GM19324 (cell line): ENCODE data around the gene SRRT.

Experiments used
- ATAC-seq: cut with Tn5 transposase; IDR thresholded peaks from one replicate; pipeline ENCODE4 v1.9.1; 2021; ENCODE audit warnings: mild to moderate bottlenecking, moderate library complexity; ENCODE audit not compliant: unreplicated experiment, low FRiP score

SRRT gene, protein sequence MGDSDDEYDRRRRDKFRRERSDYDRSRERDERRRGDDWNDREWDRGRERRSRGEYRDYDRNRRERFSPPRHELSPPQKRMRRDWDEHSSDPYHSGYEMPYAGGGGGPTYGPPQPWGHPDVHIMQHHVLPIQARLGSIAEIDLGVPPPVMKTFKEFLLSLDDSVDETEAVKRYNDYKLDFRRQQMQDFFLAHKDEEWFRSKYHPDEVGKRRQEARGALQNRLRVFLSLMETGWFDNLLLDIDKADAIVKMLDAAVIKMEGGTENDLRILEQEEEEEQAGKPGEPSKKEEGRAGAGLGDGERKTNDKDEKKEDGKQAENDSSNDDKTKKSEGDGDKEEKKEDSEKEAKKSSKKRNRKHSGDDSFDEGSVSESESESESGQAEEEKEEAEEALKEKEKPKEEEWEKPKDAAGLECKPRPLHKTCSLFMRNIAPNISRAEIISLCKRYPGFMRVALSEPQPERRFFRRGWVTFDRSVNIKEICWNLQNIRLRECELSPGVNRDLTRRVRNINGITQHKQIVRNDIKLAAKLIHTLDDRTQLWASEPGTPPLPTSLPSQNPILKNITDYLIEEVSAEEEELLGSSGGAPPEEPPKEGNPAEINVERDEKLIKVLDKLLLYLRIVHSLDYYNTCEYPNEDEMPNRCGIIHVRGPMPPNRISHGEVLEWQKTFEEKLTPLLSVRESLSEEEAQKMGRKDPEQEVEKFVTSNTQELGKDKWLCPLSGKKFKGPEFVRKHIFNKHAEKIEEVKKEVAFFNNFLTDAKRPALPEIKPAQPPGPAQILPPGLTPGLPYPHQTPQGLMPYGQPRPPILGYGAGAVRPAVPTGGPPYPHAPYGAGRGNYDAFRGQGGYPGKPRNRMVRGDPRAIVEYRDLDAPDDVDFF

DNA sequence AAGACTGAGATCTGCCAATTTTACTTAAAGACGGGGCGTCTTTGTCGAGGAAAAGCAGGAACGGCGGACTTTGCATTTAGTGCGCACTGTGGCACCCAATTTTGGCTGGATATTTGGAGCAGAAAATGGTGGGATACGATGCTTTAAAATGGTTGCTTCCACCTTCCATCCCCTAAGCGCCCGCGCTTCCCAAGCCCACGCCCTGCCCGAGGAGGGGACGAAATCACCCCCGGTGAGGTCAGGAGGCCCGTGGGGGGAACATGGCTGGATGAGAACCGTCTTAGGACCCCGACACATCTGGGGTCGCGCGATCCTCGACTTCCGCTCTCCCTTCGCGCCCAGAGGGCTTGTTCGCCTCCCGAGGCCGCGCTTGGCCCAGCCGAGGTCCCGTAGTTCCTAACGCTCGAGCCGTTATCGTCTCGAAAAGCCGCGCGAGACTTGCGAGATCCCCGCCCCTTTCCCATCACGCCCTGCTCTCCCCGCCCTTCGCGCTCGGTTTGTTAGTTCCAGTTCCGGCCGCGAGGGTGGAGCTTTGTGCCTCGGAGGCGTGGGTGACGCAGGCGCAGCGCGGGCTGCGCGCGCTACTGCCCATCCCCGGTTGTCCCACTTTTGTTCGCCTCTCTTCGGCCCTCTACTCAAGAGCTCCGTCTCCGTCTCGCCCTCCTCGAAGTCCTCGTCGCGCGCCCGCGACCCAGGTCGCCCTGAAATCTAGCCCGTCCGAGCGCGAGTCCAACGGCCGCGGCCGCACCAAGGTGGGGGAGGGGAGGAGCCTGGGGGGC, at the start of gene SRRT:
TSS of gene SRRT (plus strand) at position 527 of the 779 bp plus-strand sequence. CDS start 488 bp downstream, outside the sequence.
- peak; percentile 95 for ATAC-seq

DNA sequence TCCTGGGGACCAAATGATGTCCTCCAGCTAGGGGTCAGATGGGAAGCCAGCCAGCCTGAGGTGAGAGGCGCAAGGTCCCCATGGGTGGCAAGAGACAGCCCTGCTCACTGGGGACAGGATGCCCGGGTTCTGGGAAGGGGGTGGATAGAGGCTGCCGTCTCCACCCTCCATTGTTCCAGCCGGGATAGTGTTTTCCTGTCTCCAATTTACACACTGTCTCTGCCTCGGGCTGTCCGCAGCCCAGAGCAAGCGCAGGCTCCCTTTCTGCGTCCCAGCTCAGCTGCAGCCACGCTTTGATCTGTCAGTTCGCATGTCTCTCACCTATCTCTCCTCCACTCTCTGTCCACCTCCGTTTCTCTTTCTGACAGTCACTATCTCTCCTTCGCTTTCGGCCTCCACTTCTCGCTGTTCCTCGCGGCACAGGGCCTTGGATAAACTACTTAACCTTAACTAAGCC, 49.7 kb upstream of the SRRT start:
- ATAC-seq, result no peak

DNA sequence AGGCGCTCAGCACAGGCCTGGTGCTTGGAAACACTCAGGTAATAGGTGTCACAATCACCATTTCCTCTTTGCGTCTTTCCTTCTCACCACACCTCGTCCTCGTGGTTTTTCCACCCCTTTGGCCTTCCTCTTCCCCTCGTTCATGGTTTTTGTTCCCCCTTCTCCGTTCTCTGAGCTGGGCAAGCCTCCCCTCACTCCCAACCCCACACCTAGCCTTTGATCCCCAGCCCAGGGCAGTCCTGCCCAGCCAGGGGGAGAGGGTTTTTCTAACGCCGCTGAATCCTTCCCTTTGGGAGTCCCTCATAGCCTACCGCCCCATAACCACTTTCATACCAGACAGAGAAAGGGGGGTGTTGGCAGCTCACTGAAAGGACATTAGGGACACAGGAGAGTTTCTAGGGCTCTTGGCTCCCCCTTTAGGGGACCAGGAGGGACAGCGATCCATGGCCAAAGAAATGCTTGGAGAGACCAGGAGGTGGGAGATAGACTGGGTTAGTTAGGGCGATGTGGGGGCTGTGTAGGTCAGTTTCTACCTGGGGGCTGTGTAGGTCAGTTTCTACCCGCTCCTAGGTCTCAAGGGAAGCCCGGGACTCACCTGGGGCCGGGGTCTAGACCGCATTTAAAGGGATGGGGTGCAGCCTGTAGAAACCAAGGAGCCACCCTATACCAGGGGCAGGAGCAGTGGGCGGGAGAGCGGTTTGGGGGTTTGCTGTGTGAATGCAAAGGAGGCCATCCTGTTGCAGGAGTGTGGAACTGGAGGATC, 49.0 kb upstream of the SRRT start:
- ATAC-seq, result no peak

DNA sequence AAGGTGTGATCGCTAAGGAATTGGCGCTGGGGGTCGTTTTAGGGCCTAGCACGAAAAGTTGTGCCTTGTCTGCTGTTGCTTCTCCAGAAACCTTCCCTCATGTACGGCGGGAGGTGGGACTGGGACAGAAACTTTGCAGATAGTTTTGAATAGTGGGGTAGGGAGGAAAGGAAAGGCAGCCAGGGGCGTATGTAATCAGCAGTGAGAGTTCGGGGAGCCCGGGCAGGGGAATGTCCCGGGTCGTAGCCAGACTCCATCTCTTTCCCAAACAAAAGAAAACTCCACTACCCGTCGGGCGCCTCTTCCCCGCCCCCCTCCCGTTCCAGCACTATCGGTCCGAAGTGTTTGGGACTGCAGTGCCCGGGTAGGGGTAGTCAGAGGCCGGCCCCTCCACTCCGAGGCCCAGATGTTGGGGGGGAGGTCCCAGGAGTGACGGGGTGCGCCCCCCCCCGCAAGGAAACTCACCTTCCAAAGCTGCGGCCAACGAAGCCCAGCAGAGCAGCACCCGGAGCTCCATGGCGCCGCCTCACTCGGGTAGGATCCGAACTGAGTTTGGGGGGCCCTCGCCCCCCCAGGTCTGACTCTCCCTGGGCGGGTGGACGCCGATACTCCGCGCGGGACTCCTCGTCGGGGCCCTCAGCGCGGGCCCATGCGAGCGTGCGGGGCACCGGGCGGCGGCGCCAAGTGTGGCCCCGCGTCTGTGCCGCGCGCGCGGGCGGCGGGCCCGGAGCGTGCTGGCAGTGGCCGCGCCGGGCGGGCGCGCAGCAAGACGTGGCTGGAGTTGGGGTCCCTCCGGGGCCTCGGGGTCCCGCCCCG, 48.2 kb upstream of the SRRT start:
- no peak for ATAC-seq

DNA sequence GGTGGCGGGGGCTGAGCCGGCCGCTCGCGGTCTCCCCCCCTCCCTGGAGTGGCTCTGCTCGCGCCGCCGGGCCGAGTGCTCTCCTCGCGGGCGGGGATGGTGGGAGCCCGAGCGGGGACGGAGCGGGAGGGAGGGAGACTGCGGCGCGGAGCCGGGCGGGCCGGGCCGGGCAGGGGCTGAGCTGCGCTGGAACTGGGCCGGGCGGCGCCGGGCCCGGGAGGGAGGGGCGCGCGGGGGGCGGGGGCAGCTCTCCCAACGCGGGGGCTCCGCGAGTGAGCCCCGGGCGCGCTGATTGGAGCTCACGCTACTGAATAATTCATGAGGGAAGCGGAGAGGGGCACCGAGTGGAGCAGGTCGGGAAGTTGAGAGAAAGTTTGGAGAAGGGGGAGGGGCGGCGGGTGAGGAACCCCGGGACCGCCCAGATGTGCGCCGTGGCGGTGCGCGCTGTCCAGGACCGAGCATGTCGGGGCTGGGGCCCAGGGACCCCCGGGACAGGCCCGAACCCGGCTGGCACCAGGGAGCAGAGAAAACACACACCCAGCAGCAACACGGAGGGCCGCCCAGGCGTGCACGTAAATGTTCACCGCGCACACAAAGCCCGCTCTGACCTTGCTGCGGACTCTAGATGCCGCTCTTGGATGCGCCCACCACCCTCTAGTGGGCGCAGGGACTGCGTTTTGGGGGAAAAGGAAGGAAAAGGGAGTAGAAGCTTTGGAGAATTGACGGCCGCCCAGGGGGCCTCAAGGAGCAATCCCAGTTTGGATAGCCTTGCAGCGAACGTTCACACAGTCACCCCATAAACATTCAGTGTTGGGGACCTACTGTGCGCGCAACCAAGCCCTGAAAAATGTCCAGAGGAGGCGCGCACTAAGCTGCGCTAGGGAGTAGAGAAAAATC, 47.3 kb upstream of the SRRT start, which contains the start of gene EPHB4:
TSS of gene EPHB4 (minus strand) at position 194 of the 897 bp plus-strand sequence. CDS start 493 bp downstream, outside the sequence.
- no peak for ATAC-seq

DNA sequence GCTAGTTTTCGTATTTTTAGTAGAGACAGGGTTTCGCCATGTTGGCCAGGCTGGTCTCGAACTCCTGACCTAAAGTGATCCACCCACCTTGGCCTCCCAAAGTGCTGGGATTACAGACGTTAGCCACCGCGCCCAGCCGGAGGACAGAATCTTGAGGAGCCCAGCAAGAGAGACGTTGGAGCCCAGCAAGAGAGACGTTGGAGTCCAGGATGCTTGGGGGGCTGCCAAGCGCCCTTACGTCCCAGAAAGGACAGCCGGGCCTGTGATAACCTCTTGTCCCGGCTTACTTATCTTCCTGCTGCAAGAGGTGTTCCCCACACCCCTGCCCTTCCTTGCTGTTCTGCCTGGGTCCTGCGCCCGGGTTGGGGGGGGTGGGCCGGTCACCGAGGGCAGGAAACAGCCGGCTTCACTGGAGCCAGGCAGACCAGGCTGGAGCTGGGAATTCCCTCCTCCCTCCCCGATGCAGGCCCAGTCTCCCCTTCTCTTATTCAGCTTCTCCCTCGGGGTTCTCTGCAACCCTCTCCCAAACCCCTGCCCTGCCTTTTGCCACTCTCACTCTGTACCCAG, 45.7 kb upstream of the SRRT start:
- ATAC-seq, result no peak

DNA sequence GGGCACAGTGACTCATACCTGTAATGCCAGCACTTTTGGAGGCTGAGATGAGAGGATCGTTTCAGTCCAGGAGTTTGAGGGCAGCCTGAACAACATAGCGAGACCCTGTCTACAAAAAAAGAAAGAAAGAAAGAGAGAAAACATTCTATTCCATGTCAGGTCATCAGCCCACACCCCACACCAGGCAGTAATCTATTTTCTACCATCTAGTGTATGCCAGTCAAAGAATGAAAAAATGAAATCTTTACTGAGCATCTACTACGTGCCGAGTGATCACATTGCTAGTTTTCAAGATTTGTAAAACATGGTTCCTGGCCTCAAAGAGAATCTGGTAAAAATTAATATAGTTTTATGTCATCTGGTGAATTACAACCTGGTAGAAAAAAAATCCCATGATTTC, 44.5 kb upstream of the SRRT start:
- no peak for ATAC-seq

DNA sequence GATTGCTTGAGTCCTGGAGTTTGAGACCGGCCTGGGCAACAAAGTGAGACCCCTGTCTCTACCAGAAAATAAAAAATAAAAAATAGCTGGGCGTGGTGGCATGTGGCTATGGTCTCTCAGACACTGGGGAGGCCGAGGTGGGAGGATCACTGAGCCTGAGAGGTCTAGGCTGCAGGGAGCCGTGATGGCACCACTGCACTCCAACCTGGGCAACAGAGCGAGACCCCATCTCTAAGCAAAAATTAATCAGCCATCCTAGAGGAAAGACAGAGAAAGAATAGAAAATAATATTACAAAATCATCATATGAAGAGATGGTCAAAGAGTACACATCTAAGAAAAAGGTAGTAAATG, 42.6 kb upstream of the SRRT start:
- ATAC-seq, result no peak

DNA sequence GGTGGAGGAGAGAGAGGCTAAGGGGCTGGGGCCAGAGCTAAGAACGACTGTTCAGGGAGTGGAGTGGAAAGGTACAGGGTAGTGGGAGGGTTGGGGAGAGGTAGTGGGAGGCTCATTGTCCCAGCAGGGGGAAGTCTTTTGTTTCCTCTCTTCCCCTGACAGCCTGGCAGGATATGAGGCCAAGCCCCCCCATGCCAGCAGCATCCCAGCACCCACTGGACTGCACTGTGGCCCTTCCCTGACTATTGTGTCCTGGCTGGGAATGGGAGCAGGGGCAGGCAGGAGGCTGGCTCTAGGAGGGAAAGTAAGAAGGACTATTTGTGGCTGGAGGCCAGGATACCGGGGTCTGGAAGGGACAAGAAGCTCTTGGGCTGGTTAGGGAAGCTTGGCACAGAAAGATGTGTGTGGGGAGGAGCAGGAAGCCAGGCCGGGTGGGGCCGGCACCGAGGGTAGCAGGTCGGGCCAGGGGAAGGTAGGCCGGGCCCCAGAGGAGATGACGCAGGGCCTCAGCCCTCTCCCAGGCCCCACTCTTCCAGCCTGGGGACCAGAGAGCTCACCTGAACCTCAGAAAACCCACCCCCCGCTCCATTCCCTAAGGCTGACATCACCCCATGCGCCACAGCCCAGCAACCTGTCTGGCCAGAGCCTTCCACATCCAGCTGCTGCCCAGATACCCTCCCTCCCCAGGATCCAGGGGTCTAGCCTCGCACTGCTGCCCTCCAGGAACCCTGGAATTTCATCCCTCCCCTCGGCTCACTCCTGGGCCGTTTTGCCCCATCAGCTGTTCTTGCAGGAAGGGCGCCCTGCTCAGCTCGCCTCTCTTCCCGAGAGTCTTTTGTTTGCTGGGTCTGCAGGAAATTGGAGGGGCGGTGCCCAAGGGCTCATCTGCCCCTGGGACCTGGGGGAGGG, 38.7 kb upstream of the SRRT start:
- no peak for ATAC-seq

DNA sequence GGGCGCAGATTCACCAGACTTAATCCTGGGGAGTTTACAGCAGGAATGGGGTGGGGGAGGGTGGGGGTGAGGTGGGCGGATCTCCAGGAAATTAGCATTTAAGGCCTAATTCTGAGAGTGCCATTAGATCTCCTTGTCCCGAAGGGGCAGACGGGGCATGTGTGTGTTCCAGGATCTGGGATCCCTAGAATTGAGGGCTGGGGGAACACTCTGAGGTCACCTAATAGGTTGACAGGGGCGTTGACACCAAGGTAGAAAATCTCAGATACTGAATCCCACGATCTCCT, 38.1 kb upstream of the SRRT start:
- no peak for ATAC-seq

DNA sequence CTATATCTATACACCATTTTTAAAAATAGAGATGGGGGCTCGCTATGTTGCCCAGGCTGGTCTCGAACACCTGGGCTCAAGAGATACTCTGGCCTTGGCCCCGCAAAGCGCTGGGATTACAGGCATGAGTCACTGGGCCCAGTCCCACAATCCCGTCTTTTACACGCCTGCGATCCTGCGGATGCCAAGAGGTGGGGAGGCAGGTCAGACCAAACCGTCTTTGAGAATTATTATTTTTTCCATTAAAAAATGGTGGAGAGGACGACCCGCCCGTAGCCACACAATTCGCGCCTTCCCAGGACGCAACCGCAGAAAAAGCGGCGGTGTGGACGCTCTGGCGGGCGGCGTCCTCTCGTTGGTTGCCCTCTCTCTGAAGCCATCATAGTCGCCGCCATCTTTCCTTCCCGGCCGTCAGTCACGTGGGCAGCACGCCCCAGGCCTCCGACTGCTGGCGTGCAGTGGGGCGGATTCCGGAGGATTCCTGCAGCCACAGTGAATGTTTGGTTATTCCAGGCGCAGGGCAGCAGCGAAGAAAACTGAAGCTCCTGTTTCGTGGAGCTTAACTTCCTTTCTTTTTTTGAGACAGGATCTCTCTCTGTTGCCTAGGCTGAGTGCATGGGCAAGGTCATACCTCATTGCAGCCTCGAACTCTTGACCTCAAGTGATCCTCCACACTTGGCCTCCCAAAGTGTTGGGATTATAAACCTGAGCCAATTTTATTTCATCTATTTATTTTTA, 37.6 kb upstream of the SRRT start:
- ATAC-seq, result peak; percentile 83

DNA sequence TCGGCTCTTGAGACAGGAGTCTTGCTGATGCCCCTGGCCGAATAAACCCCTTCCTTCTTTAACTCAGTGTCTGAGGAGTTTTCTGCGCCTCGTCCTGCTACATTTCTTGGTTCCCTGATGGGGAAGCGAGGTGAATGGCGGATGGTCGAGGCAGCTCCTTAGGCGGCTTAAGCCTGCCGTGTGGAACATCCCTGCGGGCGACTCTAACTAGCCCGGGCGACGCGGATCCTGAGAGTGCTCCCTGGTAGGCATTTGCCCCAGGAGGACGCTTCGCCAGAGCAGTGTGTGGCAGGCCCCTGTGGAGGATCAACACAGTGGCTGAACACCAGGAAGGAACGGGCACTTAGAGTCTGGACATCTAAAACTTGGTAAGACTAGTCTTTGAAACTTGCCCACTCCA, 35.5 kb upstream of the SRRT start:
- ATAC-seq, result no peak

DNA sequence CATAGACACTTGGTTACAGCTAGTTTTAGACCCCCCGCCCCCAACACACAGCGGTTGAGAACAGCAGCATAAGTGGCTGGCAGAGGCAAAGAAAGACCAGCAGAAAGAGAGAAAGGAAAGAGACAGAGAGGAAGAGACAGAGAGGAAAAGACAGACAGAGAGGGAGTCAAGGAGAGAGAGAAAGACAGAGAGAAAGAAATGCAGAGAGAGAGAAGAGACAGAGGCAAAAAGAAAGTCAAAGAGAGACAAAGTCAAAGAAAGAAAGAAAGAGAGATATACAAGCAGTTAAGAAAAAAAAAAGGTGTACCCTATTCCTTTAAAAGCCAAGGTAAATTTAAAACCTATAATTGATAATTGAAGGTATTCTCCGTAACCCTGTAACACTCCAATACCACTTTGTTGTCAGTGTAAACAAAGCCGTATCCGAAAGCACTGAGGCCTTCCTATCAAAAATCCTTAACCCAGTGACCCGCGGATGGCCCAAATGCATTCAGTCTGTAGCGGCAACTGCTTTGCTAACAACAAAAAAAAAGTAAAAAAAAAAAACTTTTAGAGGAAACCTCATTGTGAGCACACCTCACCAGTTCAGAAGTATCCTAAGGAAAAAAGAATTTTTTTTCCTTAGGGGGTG, 34.3 kb upstream of the SRRT start:
- no peak for ATAC-seq

DNA sequence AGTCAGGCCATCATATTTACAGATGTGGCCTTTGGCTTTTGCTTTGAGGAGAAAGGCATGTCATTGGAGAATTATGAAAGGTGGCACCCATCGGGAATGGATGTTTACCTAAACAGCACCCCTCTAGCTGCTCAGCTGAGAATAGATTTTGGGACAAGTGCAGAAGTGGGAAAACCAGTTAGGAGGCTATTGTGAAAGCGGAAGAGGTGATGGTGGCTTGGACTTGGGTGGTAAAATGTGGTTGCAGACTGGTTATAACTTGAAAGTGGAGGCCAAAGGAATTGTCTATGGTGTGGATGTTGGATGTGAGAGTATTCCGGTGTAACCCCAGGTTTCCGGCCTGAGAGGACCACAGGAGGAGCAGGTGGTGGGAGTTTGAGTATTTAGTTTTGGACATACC, 27.5 kb upstream of the SRRT start:
- no peak for ATAC-seq

DNA sequence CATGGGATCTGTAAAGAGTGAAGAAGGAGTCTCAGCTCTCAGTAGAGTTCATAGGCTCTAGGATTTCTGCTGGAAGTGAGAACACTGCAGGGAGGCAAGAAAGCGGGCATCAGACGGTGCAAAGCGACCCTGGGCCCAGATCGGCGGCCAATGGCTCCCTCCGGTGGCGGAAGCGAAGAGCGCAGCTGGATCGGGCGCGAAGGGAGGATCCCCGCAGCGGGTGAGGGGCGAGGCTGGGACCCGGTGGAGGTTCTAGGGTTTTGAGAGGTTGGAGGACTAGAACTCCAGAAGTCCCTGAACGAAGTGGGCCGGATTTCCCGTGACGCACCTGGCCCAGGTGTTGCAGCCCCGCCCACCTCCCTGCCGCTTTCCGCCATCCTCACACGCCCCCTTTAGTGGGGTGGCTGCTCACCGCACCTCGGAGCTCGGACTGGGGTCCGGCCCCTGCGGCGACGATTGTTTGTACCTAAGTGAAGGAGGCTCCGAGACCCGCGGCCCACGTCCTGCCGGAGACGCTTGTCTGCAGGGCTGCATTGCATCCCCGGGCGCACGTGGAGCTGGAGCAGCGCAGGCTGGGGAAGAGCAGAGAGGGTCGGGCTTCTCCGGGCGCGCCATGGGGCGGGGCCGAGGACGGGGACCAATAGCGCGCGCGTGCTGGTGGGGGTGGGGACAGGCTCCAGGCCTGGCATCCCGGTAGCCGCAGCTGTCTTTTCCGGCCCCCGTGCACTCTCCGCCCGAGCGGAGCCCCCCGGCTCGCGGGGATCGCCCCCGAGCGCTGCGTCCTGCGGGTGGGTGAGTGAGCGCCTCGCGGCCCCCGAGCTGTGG, 22.6 kb upstream of the SRRT start, which contains the start of gene SLC12A9:
TSS of gene SLC12A9 (plus strand) at position 666 of the 825 bp plus-strand sequence. CDS start 1,485 bp downstream, outside the sequence.
- ATAC-seq, result peak; percentile 91
